GM13976 (cell line): Measurements from ENCODE around the gene LETM1.

Experiments used
- DNase-seq: peaks from one replicate; pipeline ENCODE4 v3.0.0; 2012; ENCODE audit warnings: low spot score
- in situ Hi-C: fragments of 300-500 bp; cut with MboI; formaldehyde crosslinking; loops from one replicate; pipeline ENCODE4 v1.12.0; 2022; ENCODE audit warnings: low sequenced_read_pairs, mixed read lengths, inconsistent platforms; ENCODE audit not compliant: unreplicated experiment
- TF ChIP-seq, protein P1 (sequence below): IDR thresholded peaks from 2 replicates; pipeline ENCODE4 v1.5.1; 2012; ENCODE audit warnings: borderline replicate concordance, mild to moderate bottlenecking; ENCODE audit not compliant: insufficient read depth; ENCODE audit errors: extremely low read depth, missing control alignments, control extremely low read depth

Gene LETM1

DNA sequence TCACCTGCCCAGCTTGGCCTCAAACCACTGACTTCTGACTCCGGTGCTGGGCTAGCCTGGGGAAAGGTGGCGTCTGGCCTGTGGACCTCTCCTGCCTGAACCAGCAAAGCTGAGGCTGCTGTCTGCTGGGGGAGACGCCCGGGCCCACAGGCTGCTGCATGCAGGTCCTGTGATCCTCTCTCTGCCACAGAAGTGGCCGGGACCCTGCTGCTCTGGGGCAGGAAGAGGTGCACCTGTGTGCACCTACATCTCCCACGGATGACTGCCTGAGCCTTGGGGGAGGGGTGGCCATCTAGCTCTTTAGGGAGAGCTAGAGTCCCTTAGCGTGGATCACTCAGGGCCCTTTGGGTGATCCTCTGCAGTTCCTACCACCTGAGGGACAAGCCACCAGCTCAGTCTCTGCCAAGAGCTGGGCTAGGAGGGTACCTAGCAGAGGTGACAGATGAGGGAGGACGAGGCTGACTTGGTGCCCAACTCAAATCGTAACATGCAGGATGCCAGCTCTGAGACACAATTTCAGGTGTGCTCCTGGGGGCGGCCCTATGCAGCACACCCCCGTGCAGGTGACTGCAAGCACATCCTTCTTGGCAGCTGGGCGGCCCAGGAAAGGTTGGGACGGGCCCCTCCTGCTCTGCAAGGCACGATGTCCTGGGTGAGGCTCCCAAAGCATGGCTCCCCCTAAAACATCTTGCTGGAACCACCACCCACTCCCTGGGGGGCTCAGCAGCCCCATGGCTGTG lies 22.5 kb downstream of the LETM1 start:
- in situ Hi-C loops, result no loop called here
- DNase-seq, result no peak
- TF ChIP-seq, protein P1, sequence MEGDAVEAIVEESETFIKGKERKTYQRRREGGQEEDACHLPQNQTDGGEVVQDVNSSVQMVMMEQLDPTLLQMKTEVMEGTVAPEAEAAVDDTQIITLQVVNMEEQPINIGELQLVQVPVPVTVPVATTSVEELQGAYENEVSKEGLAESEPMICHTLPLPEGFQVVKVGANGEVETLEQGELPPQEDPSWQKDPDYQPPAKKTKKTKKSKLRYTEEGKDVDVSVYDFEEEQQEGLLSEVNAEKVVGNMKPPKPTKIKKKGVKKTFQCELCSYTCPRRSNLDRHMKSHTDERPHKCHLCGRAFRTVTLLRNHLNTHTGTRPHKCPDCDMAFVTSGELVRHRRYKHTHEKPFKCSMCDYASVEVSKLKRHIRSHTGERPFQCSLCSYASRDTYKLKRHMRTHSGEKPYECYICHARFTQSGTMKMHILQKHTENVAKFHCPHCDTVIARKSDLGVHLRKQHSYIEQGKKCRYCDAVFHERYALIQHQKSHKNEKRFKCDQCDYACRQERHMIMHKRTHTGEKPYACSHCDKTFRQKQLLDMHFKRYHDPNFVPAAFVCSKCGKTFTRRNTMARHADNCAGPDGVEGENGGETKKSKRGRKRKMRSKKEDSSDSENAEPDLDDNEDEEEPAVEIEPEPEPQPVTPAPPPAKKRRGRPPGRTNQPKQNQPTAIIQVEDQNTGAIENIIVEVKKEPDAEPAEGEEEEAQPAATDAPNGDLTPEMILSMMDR, result no peak

DNA sequence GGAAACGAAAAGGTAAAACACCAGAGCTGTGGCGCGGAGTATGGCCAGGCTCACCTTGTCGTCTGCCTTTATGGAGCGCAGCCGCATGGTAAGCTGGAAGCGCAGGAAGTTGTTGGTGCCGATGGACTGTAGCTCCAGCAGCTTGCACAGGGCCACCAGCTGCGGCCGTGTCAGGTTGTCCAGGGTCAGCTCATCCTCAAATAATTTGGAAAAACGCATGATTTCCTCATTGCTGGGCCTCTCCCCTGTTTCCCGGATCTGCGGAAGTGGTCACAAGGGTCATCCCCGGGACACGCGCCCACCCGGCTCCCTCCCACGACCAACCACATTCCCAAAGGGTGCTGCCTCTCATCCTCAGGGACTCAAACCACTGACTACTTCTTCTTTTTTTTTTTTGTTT lies 23.3 kb downstream of the LETM1 start:
- in situ Hi-C loops, result no loop called here
- TF ChIP-seq, protein P1, result no peak
- no peak for DNase-seq

DNA sequence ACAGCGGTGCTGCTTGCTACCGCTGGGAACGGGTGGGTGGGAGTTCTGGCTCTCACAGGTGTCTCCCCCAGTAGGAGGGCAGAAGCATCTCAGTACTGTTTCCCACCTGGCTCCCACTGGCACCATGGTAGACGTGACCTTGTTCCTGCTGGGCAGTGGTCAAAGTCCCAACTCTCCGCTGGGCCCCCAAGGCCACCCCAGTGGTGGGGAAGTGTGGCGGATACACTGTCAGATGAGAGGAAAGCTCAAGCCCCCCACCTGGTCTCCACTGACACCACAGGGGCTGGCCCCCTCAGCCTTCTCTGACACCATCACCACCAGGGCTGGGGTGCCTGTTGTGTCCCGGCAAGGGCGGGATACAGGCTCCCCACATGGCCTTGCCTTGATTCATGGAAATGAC lies 24.6 kb downstream of the LETM1 start:
- in situ Hi-C loops, result no loop called here
- TF ChIP-seq, protein P1, result no peak
- DNase-seq, result no peak

DNA sequence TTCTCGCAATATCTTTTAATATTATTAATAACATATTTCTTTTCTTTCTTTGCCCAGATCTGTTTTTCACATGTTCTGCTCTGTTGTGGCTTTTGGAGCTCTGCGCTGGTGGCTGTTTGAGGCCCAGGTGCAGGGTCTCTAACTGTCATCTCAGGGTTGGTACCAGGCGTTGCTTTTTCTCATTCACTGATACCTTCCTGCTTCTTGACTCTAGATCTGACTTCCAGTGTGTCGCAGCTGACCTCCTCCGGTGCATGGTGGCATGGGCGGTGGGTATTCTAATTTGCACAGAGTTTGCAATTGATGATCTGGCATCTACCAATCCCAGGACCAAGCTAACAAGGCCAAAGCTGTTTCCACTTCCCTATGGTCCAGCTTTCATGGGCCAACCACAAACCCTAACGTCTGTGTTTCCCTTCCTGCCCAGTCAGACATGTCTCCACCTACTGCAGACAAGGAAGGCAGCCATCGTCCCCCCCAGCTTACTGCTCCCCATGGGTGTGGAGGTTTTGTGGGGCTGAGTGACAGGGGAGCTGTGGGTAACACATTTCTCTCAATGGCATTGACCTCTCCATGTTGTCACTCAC lies 25.2 kb downstream of the LETM1 start:
- in situ Hi-C loops, result no loop called here
- TF ChIP-seq, protein P1, result no peak
- no peak for DNase-seq

DNA sequence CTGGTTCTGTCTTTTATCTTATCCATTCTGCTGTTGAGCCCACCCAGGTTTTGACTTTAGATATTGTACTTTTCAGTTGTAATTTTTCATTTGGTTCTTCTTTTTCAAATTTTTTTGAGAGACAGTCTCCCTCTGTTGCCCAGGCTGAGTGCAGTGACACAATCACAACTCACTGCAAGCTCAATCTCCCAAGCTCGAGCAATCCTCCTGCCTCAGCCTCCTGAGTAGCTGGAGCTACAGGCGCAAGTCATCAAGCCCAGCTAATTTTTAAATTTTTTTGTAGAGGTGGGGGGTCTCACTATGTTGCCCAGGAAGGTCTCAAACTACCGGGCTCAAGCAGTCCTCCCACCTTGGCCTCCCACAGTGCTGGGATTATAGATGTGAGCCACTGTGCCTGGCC lies 25.7 kb downstream of the LETM1 start:
- no peak for DNase-seq
- TF ChIP-seq, protein P1, result no peak
- in situ Hi-C loops, result no loop called here

DNA sequence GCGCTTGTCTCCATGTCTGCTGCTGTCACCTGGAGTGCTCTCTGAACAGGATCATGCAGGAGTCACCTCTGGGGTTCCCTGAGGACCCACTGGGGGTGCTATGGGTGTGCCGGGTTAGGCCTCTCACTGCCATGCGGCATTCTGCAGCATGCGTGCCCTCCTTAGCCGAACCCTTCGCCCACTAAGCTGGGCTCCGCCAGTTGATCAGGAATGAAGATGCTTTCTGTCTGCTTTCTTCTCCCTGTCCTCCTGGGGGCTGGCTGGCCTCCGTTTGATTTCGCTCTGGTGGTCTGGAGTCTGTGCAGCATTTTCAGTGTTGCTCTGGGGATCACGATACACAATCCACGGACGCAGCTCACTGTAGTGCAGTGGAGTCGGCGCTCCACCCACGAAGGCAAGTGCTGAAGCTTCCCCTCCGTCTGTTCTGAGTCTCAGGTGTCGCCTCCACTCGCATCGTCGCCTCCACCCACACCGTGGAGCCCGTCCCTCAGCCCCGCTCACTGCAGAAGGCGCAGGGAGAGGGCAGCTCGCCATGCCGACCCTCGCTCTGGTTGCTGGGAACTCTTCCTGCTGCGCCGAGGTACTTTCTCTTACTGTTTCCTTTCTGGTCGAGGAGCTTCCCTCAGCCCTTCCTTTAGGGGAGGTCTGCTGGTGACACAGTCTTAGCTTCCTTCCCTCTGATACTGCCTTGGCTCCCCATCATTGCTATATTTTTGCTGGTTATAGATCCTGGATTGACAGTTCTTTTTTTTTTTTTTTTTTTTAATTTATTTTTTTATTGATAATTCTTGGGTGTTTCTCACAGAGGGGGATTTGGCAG lies 29.2 kb downstream of the LETM1 start:
- TF ChIP-seq, protein P1, result no peak
- no peak for DNase-seq
- in situ Hi-C loops, result no loop called here
